ENCODE results near the gene MAP3K8. TPM values are rescaled to one million over a fixed set of nuclear protein-coding genes. Genes with fewer than 3 reads are reported as not detected.

MAP3K8 gene
- 4.1 and 4.5 TPM in 2 replicates for total RNA-seq

DNA sequence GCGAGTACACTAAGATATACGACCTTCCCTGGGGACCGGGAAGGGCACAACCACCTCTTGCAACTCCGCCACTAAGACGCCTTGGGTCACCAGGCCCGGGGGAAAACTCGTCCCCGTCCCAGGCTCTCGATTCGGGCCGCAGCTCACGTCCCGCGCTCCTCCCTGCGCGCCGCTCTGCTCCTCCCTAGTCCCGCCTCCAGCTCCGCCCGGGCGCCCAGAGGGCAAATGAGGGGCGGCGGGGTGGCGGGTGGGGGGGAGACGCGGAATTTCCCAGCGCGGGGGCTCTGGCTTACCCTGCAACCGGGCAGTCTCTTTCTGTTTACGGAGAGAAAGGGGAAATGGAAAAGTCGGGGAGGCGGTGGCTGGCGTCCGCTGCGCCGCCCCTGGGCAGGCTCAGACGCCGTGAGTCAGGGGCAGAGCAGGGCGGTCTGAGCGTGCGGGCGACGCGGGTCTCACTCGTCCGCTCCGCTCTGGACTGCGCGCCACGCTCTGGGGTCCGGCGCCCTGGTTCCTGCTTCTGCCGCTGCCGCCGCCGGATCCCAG, at the start of gene MAP3K8:
Gene MAP3K8, plus strand, starts transcription at position 455 of the 543 bp plus-strand sequence. CDS start 4,755 bp downstream, outside the sequence.

Other genes starting within 250 kb of the MAP3K8 start
- 11.7 and 12.5 TPM in 2 replicates for gene MTPAP, start 84.9 kb upstream of the MAP3K8 start, total RNA-seq
- gene LYZL2, start 195.6 kb downstream of the MAP3K8 start, total RNA-seq: not detected in 2 replicates